GM10847 (cell line): ENCODE results near the gene PPP2R2C.

ENCODE experiments used
- POLR2A ChIP-seq: IDR thresholded peaks from 2 replicates; pipeline ENCODE4 v1.6.1; 2011; ENCODE audit not compliant: insufficient read length; ENCODE audit errors: extremely low read depth

Gene PPP2R2C

DNA sequence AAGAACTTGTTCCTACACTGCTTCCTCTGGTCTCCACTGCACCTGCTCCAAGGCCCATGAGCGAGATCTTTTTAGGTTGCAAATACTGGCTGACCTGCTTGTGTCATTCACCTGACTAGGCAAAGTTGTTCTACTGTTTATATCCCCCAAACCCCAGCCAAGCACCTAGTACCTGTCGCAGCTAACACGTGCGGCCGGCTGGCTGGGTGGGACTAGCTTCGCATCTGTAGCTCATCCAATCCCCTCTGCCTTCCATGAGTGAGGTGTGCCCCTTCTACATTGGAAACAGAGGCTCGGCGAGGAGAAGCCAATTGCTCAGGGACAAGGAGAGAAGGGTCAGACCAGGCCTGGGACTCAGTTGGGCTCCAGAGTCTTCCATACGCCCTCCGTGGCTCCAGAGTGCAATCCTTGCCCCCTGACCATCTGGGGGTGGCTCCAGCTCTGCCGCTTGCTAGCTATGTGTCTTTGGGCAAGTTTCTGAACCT lies 116.3 kb downstream of the PPP2R2C start:
- no peak for TF ChIP-seq POLR2A

DNA sequence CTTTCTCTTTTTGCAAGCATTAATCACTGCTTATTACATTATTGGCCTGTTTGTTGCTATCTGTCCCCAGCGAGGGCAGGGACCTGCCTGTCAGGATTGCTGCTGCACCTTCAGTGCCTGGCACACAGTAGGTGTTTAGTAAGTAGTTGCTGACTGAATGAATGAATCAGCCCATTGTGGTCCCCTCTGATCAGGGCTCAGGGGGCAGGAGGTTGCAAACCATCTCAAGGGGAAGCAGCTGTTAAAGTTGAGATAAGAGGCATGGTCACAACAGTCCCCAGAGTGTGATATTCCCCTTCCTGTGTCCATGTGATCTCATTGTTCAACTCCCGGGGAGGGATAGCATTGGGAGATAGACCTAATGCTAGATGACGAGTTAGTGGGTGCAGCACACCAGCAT lies 117.4 kb downstream of the PPP2R2C start:
- TF ChIP-seq POLR2A, result no peak

DNA sequence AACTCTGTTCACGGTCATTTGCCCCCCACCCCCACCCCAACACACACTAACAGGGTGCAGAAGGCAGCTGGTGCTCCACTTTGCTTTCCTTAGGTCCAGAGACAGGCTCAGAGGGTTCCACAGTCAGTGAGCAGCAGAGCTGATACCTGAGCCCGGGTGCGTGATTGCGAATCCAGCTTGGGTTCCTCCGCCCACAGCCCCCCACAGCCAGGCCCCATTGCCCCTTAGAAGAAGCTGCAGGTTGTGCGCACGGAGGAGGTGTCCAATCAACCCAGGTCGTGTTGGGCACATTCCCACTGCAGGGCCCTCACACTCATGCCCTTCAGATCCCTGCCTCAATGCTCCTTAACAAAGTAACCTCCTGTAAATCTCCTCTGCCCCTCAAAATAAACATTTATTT lies 117.8 kb downstream of the PPP2R2C start:
- no peak for TF ChIP-seq POLR2A

DNA sequence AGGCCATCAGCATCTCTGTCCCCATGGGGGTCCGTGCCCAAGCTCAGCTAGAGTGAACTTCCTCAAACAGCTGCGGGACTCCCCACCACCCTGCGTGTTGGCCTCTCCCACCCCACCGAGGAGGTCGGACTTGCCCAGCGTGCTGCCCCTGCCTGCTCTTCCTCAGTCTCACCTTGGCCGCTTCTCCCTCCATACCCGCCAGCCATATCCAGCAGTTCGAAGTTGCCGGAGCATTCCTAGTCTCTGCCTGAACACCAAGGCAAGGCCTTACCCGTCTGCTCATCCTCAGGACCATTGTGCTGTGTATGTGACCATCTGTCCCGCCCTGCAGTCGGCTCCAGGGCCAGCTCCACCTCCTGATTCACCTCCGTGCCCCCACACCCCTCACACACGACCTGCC lies 118.3 kb downstream of the PPP2R2C start:
- no peak for TF ChIP-seq POLR2A

DNA sequence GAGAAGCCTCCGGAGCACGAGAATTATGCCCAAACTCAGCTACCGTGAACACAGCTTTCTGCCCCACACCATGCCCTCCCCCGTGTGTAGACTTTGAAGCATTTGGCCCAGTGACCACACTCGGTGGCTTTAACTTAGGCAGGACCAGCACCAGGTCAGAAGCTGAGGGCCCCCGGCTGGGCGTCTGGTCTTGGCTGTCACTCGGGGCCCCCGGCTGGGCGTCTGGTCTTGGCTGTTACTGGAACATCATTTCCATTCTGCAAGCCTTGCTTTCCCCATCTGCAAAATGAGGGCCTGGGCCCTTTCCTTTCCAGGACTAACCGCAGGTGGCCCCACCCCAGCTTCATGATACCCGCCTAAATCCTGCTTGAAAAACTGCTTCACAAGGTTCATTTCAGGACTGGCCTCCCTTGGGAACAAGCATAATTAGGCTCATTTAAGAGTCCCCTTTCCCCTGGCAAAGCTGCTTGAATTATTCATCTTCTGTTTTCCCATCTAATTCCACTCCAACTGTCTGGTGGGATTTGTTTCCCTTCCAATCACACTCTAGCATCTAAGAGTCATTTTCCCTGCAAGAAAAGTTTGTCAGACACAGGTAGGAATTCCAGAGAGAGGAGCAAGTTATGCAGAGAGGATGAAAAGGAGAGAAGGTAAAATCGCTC lies 120.3 kb downstream of the PPP2R2C start:
- TF ChIP-seq POLR2A, result no peak

DNA sequence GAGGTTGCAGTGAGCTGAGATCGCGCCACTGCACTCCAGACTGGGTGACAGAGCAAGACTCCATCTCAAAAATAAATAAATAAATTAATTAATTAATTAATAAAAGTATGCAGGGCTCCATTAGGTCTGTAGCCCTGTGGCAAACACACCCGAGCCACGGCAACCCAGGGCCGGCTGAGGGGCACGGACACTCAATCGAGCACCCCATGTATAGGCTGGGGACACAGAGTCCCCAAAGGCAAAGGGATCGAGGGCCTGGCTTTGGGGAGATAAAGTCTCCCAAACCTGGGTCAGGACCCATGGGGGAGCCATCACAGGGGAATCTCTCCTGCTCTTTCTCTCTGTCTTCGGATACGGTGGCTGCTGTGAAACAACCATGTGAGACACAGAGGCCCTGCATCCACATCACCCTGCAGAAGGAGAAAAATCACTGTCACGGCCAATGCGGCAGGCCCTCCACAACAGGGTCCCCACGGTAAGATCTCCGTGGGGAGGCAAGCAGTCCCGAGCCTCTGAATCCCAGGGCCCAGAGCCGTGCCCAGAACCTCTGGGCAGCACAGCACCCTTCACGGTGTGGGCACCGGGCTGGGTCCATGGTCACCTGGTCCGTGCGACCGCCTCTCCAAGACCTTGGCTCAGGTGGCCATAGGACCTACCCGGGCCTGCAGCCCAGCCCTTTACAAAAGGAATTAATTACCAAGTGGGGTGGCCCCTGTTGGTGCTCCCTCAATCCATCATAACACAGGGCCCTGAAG lies 121.0 kb downstream of the PPP2R2C start:
- TF ChIP-seq POLR2A, result no peak

DNA sequence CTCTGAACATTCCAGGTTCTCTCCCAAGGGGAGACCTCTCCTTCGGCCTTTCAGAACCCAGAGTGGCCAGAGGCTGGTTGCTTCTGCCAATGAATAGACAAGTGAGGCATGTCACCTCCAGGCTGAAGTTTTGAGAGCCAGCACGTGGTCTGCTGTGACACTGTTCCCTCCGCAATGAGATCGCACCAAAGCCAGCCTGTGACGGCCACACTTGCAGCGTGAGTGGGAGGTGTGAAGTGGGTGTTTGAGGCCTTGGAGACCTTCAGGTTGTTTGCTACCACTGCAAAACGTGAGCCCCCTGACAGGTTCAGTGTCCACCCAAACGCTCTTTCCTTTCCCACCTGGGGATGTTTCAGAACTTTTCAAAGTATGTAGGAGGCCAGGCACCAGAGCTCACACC lies 121.8 kb downstream of the PPP2R2C start:
- no peak for TF ChIP-seq POLR2A

DNA sequence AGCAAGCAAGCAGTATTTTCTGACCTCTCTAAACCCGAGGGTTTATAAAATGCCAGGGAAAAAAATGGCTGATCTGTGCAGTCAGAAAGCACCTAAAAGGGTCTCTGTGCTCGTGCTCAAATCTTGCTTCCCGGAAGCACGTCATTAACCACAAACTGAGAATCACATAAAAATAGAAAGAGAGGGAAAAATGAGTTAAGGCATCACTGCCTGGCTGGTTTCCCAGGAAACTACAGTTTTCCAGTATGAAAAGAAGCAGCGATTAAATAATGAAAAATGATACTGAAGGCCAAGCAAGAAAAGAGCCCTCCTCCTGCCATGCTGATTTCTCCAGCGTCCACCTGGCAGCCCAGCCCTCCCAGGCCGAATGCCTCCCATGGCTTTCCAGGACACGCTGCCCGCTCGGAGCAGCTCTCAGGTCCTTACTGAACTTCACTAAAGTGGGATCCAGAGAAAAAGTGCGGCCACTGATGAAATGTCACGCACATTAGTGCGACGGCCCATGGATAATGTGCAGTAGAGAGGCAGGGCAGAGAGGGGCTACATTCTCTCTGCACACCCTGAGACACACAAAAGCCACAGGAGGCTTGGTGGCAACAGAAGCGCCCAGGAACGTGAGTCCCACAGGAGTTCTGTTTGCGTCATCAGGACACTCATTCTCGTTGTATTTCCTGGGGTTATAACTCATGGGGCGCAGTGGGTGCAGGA lies 122.4 kb downstream of the PPP2R2C start:
- TF ChIP-seq POLR2A, result no peak

DNA sequence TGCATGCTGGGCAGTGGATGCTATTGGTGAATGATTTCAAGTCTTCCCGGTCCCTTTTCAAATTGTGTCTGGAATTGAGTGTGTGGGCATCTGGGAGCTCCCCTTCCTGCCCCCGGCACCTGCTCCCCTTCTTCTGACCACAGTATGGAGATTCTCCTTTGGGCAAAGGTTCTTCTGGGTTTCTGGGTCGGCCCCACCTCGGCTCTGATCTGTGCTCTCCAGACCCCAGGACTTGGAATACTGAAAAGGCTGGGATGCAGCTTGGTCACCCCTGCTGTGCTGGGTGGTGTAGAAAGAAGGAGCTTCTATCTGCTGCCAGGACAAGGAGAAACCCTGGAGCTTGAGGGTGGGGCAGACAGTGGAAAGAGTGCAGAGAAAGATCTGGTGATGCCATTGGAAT lies 124.0 kb downstream of the PPP2R2C start:
- no peak for TF ChIP-seq POLR2A

DNA sequence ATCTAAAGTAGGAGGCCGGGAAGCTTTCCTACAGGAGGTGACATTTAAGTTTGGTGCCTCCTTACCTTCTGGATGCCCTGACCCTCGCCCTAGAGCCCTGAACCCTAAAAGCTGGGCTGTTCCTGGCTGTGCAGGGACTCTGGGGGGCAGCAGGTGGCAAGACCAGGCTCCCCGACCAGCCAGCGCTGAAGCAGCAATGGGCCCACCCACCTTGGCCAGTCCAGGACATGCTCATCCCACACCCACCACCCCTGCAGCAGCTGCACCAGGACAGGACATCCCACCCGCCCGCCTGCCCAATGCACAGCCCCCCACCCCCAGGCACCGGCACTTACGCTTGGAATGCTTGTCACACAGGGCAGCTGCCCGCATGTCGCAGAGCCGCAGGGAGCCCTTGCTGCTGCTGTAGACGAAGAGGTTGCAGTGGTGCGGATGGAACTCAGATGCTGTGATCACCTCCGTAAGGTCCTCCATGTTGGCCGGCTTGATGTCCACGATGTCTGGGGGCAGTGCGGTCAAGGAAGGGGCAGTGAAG lies 124.8 kb downstream of the PPP2R2C start:
- TF ChIP-seq POLR2A, result no peak

DNA sequence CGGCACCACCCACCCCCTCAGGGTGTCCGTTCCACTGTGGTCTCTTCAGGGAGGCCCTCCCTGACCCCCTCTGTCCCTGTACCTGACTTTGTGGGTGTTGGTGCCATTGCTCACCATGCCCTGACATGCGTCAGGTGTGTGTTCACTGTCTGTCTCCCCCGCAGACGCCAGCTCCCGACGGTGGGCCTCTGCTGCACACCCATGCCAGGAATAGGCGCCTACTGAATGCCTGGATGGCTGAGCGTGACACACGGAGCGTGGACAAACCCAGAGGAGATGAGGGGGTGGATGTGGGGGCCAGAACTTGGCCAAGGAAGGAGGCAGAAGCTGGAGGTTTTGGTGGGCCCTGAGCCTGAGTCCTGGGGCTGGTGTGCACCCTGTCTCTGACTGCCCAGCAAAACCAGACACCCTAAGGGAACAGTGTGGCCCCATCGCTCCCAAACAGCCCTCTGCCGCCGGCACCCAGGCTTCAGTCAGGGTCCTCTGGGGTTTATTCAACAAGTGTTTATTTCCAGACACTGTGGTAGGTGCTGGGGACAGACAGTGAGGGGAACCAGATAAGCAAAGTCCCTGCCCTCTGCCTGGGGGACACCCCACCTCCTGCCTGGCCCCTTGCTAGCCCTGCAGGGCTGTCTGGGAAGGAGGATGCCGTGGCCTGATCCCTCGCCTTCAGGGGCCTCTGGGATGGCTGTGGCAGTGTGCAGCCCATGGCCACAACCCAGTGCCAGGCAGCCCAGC lies 125.9 kb downstream of the PPP2R2C start:
- TF ChIP-seq POLR2A, result no peak

DNA sequence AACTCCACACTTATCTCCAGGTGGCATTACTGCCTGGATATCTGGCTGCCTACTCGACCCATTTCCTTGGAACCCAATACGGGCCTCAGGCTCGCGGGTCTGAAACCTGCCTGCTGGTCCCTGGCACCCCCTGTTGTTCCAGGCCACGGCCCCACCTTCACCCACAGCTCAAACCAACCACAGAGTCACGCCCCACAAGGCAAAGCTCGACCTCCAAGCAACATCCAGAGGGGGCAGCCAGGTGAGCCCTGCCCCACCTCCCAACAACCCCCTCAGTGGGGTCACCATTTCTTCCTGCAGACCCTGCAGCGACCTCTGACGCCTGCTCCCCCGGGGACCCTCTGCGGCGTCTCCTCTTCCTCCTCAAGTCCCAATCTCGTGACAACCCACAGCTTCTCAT lies 126.5 kb downstream of the PPP2R2C start:
- no peak for TF ChIP-seq POLR2A

DNA sequence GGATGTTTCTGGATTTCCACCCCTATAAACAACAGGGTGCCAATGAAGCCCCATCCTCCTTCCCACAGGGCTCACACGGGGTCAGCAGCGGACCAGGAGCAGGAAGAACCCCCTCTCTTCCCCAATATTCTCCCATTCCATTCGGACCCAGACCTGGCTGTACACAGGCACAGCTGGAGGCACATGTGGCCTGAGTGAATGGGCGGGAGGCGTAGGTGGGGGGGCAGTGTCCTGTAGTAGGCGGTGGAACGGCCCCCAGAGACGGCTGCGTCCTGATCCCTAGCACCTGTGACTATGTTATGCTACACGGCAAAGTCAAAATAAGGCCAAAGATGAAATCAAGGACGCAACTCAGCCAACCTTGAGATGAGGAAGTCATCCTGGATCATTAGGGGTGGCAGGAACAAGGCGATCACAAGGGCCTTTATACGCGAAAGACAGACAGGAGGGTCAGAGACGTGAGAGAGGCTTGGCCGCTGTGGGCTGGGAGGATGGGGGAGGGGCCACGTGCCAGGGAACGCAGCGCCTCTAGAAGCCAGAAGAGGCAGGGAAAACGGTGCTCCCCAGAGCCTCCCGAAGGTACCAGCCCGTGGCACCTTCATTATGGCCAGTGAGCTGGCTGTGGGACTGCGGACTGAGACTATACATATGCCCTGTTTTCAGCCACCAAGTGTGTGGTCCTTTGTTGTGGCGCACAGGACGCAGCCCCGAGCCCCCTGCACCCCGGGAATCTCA lies 127.2 kb downstream of the PPP2R2C start:
- TF ChIP-seq POLR2A, result no peak

DNA sequence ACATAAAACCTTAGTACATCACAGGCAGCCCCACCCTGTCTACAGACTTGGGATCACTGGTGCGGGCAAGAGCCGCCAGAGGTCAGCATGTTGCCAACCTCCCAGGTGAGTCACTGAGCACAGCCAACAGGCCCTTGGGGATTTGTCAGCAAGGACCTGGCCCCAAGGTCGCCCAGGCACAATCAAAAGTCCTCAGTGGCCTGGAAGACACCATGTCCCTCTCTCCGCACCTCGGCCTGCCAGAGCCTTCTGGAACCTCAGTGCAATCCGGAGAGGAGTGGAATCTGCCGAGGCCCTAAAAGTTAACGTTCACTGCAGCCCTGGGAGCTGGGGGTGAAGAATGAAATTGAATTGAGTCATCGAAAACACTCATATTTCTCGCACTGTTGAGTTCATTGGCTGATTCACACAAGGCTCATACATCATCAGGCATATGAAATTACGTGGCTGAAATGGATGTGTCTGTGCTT lies 128.4 kb downstream of the PPP2R2C start:
- no peak for TF ChIP-seq POLR2A
